Liver (tissue), 9 donors: Measurements from ENCODE around the gene PLOD3. TPM values are rescaled to one million over a fixed set of nuclear protein-coding genes. Genes with fewer than 3 reads are reported as not detected.

ENCODE experiments used
- DNase-seq: peaks from one replicate; pipeline ENCODE4 v3.0.0-alpha.2; 2017; ENCODE audit warnings: low spot score
- H3K27ac ChIP-seq, 2 donors: one replicate each; pipeline ENCODE4 v1.7.0; 2013; ENCODE audit warnings: inconsistent platforms in 2 of 2, low read length in 2 of 2, control low read depth in 1 of 2, low read depth in 1 of 2, mild to moderate bottlenecking in 1 of 2
- H3K27me3 ChIP-seq, 4 donors: one replicate each; pipeline versions ENCODE4 v1.6.1 to v1.7.0; 2013; ENCODE audit warnings: low read length in 3 of 4, inconsistent platforms in 1 of 4, mild to moderate bottlenecking in 1 of 4, moderate library complexity in 1 of 4; ENCODE audit not compliant: control insufficient read depth in 4 of 4, insufficient read depth in 4 of 4
- H3K36me3 ChIP-seq, 4 donors: one replicate each; pipeline versions ENCODE4 v1.6.1 to v1.7.0; 2013; ENCODE audit warnings: low read length in 3 of 4, mild to moderate bottlenecking in 3 of 4, low read depth in 1 of 4, moderate library complexity in 1 of 4; ENCODE audit not compliant: control insufficient read depth in 4 of 4, insufficient read depth in 3 of 4
- H3K4me1 ChIP-seq, 4 donors: one replicate each; pipeline versions ENCODE4 v1.6.1 to v1.7.0; 2013; ENCODE audit warnings: low read length in 3 of 4, mild to moderate bottlenecking in 3 of 4, moderate library complexity in 1 of 4; ENCODE audit not compliant: control insufficient read depth in 4 of 4, insufficient read depth in 4 of 4
- H3K4me3 ChIP-seq, 3 donors: one replicate each; pipeline versions ENCODE4 v1.6.1 to v1.7.0; 2013; ENCODE audit warnings: low read length in 3 of 3, control low read depth in 1 of 3, low read depth in 1 of 3, mild to moderate bottlenecking in 1 of 3
- H3K9ac ChIP-seq, 2 donors: one replicate each; pipeline ENCODE4 v1.7.0; 2013; ENCODE audit warnings: low read length in 2 of 2, mild to moderate bottlenecking in 2 of 2, moderate library complexity in 2 of 2, control low read depth in 1 of 2, low read depth in 1 of 2
- H3K9me3 ChIP-seq, 4 donors: one replicate each; pipeline versions ENCODE4 v1.6.1 to v1.7.0; 2013; ENCODE audit warnings: low read length in 3 of 4; ENCODE audit not compliant: control insufficient read depth in 4 of 4
- EGR1 ChIP-seq, 2 donors: IDR thresholded peaks; 2 replicates each; pipeline ENCODE4 v1.6.1; 2016 to 2018; ENCODE audit warnings: antibody characterized with exemption in 2 of 2, low read depth in 2 of 2
- FOXA1 ChIP-seq: IDR thresholded peaks from 2 replicates; pipeline ENCODE4 v1.6.1; 2016; ENCODE audit warnings: antibody characterized with exemption
- GABPA ChIP-seq, 2 donors: IDR thresholded peaks in 1 of 2; conservative IDR thresholded peaks in 1 of 2; 2 replicates each; pipeline ENCODE4 v1.6.1; 2016; ENCODE audit warnings: antibody characterized with exemption in 2 of 2, mild to moderate bottlenecking in 1 of 2, moderate library complexity in 1 of 2
- HNF4G ChIP-seq: IDR thresholded peaks from 2 replicates; pipeline ENCODE4 v1.6.1; 2016; ENCODE audit warnings: antibody characterized with exemption
- JUND ChIP-seq, 2 donors: IDR thresholded peaks; 2 replicates each; pipeline ENCODE4 v1.6.1; 2016; ENCODE audit warnings: antibody characterized with exemption in 2 of 2
- MAX ChIP-seq: IDR thresholded peaks from 2 replicates; pipeline ENCODE4 v1.6.1; 2016; ENCODE audit warnings: antibody characterized with exemption
- NR2F2 ChIP-seq: IDR thresholded peaks from 2 replicates; pipeline ENCODE4 v1.6.1; 2016; ENCODE audit warnings: antibody characterized with exemption
- RAD21 ChIP-seq, 2 donors: IDR thresholded peaks; 2 replicates each; pipeline ENCODE4 v1.6.1; 2016; ENCODE audit warnings: antibody characterized with exemption in 2 of 2, mild to moderate bottlenecking in 2 of 2
- RXRA ChIP-seq, 2 donors: IDR thresholded peaks; 2 replicates each; pipeline ENCODE4 v1.6.1; 2017 to 2018; ENCODE audit warnings: antibody characterized with exemption in 2 of 2, mild to moderate bottlenecking in 1 of 2
- SP1 ChIP-seq: IDR thresholded peaks from 2 replicates; pipeline ENCODE4 v1.6.1; 2018; ENCODE audit warnings: antibody characterized with exemption, mild to moderate bottlenecking
- YY1 ChIP-seq: IDR thresholded peaks from 2 replicates; pipeline ENCODE4 v1.6.1; 2016; ENCODE audit warnings: antibody characterized with exemption, mild to moderate bottlenecking
- WGBS: extraction: QIAGEN DNeasy Blood & Tissue Kit; methylation state at CpG from one replicate; pipeline ENCODE4 v1.1.7; 2013; 5-methylcytosine and 5-hydroxymethylcytosine counted together
- polyA plus RNA-seq, 2 donors: library from polyadenylated mRNA; stranded (reverse) in 1 of 2; unstranded in 1 of 2; fragments of 200-250 nt in 1 of 2; fragments of >200 nt in 1 of 2; fragmentation: Nextera tagmentation in 1 of 2; extraction: Ambion mirVana in 1 of 2; gene quantifications; one replicate each; pipeline versions ENCODE4 v1.2.1 to v1.2.3, GENCODE V29; 2013 to 2015
- total RNA-seq, 2 donors: library from RNA; depleted of rRNA; stranded (reverse); fragments of >200 nt; gene quantifications; one replicate each; pipeline ENCODE4 v1.2.3, GENCODE V29; 2014
- donor health status: healthy.
- donor health status: healthy.
- donor health status: healthy.
- donor health status: healthy.
- donor health status: healthy.

PLOD3 gene
- total and polyA plus RNA-seq, 4 donors = 19.4 to 42.9 (median 27.7) TPM

GRCh38 chr7:101186844-101187428 is 30.4 kb downstream of the PLOD3 start:
- Histone ChIP-seq H3K9ac (no peak overlapping the region), H3K36me3 (peaks cover 0 to 3% (median 0%) of the 10 kb centered on the region in 4 donors), H3K27ac (no peak overlapping the region), H3K4me3 (no peak overlapping the region), H3K9me3 (no peaks in the 10 kb centered on the region), H3K27me3 (no peaks in the 10 kb centered on the region), H3K4me1 (no peaks in the 10 kb centered on the region)
- DNase-seq = no peak
- 85% methylated on average over 4 of the region's 4 CpGs for WGBS
- TF ChIP-seq FOXA1 (no peak), NR2F2 (no peak), JUND (IDR thresholded peaks at IDR 0.05) (no peak), MAX (no peak), EGR1 (IDR thresholded peaks at IDR 0.05; ENCODE audit: low read depth in 2 of 2) (no peak), SP1 (no peak)

GRCh38 chr7:101186194-101186593 is 31.2 kb downstream of the PLOD3 start:
- H3K36me3 ChIP-seq = peaks cover 0 to 3% (median 0%) of the 10 kb centered on the region in 4 donors
- DNase-seq = no peak
- H3K4me3 ChIP-seq = no peak overlapping the region
- no peaks in the 10 kb centered on the region for H3K27me3 ChIP-seq
- no peak overlapping the region for H3K27ac ChIP-seq
- no peak overlapping the region for H3K9ac ChIP-seq
- 79% methylated on average over 6 of the region's 6 CpGs for WGBS
- H3K4me1 ChIP-seq = no peaks in the 10 kb centered on the region
- no peaks in the 10 kb centered on the region for H3K9me3 ChIP-seq
- TF ChIP-seq FOXA1 (no peak), RAD21 (IDR thresholded peaks at IDR 0.05) (no peak), YY1 (no peak), NR2F2 (no peak), HNF4G (no peak), MAX (no peak)

- no peak overlapping the region for H3K27ac ChIP-seq
- TF ChIP-seq HNF4G = no peak
- H3K9me3 ChIP-seq = no peaks in the 10 kb centered on the region
- no peak for DNase-seq
- H3K27me3 ChIP-seq = peaks cover 0 to 4% (median under 1%) of the 10 kb centered on the region in 4 donors
- H3K9ac ChIP-seq = no peak overlapping the region
- peaks cover 0 to 3% (median 0%) of the 10 kb centered on the region in 4 donors for H3K36me3 ChIP-seq
- H3K4me1 ChIP-seq = no peaks in the 10 kb centered on the region
- H3K4me3 ChIP-seq = no peak overlapping the region
- WGBS = 61% methylated on average over 5 of the region's 5 CpGs
Observed at GRCh38 chr7:101185258-101185839, 32.0 kb downstream of the PLOD3 start.

GRCh38 chr7:101180130-101180755 is 37.1 kb downstream of the PLOD3 start, which contains the start of gene NAT16:
TSS of gene NAT16 (minus strand) at chr7:101180293. CDS start at chr7:101174807, 5,486 bp downstream.
- Histone ChIP-seq H3K27me3 (peaks cover 0 to 6% (median 2%) of the 10 kb centered on the region in 4 donors), H3K4me1 (peaks cover 0 to 4% (median 2%) of the 10 kb centered on the region in 4 donors)

More at GRCh38 chr7:101180130-101180755, 37.1 kb downstream of the PLOD3 start, which contains the start of gene NAT16:
- no peak for TF ChIP-seq HNF4G
- no peak for TF ChIP-seq RXRA (IDR thresholded peaks at IDR 0.05)
- TF ChIP-seq GABPA (IDR thresholded peaks at IDR 0.05 in 1 of 2, conservative IDR thresholded peaks at IDR 0.05 in 1 of 2) = no peak
- TF ChIP-seq YY1 = no peak
- TF ChIP-seq MAX = no peak
- Histone ChIP-seq H3K27ac (no peak within 1 kb of the TSS), H3K4me3 (no peak within 1 kb of the TSS), H3K9ac (no peak within 1 kb of the TSS), H3K36me3 (no peaks in the 10 kb centered on the region), H3K9me3 (no peaks in the 10 kb centered on the region)
- DNase-seq = no peak
- WGBS = 7% methylated on average over 56 of the region's 56 CpGs
